Measurements from ENCODE around the gene DPY30.

DPY30 gene

GRCh38 chr2:31987454-31988220 lies 52.0 kb downstream of the DPY30 start:
- Histone ChIP-seq H3K27me3 (ENCODE audit: control insufficient read depth, insufficient read depth, low read length) (no peaks in the 10 kb centered on the region), H3K4me1 (ENCODE audit: control insufficient read depth, low read depth, low read length) (no peaks in the 10 kb centered on the region), H3K9ac (ENCODE audit: low read length) (no peak overlapping the region), H3K27ac (ENCODE audit: low read length) (no peak overlapping the region), H3K36me3 (ENCODE audit: control insufficient read depth, low read depth, low read length) (no peaks in the 10 kb centered on the region), H3K9me3 (ENCODE audit: control insufficient read depth, low read depth, low read length) (no peaks in the 10 kb centered on the region), H3K4me3 (ENCODE audit: low read length) (no peak overlapping the region)

GRCh38 chr2:31986906-31987305 lies 52.7 kb downstream of the DPY30 start:
- Histone ChIP-seq H3K9me3 (ENCODE audit: control insufficient read depth, low read depth, low read length) (no peaks in the 10 kb centered on the region), H3K27me3 (ENCODE audit: control insufficient read depth, insufficient read depth, low read length) (no peaks in the 10 kb centered on the region), H3K27ac (ENCODE audit: low read length) (no peak overlapping the region), H3K9ac (ENCODE audit: low read length) (no peak overlapping the region), H3K4me3 (ENCODE audit: low read length) (no peak overlapping the region), H3K4me1 (ENCODE audit: control insufficient read depth, low read depth, low read length) (no peaks in the 10 kb centered on the region), H3K36me3 (ENCODE audit: control insufficient read depth, low read depth, low read length) (no peaks in the 10 kb centered on the region)

GRCh38 chr2:31983762-31984467 lies 55.7 kb downstream of the DPY30 start:
- Histone ChIP-seq H3K4me3 (ENCODE audit: low read length) (no peak overlapping the region), H3K4me1 (ENCODE audit: control insufficient read depth, low read depth, low read length) (peaks cover 3% of the 10 kb centered on the region), H3K27me3 (ENCODE audit: control insufficient read depth, insufficient read depth, low read length) (no peaks in the 10 kb centered on the region), H3K36me3 (ENCODE audit: control insufficient read depth, low read depth, low read length) (no peaks in the 10 kb centered on the region), H3K9me3 (ENCODE audit: control insufficient read depth, low read depth, low read length) (no peaks in the 10 kb centered on the region), H3K27ac (ENCODE audit: low read length) (no peak overlapping the region), H3K9ac (ENCODE audit: low read length) (no peak overlapping the region)

GRCh38 chr2:31980674-31981356 lies 58.8 kb downstream of the DPY30 start:
- H3K27ac ChIP-seq (ENCODE audit: low read length): no peak overlapping the region
- H3K4me1 ChIP-seq (ENCODE audit: control insufficient read depth, low read depth, low read length): peaks cover 3% of the 10 kb centered on the region
- no peaks in the 10 kb centered on the region for H3K9me3 ChIP-seq (ENCODE audit: control insufficient read depth, low read depth, low read length)
- no peak overlapping the region for H3K4me3 ChIP-seq (ENCODE audit: low read length)
- no peak overlapping the region for H3K9ac ChIP-seq (ENCODE audit: low read length)
- no peaks in the 10 kb centered on the region for H3K36me3 ChIP-seq (ENCODE audit: control insufficient read depth, low read depth, low read length)
- no peaks in the 10 kb centered on the region for H3K27me3 ChIP-seq (ENCODE audit: control insufficient read depth, insufficient read depth, low read length)

GRCh38 chr2:31979956-31980355 lies 59.6 kb downstream of the DPY30 start:
- Histone ChIP-seq H3K9me3 (ENCODE audit: control insufficient read depth, low read depth, low read length) (no peaks in the 10 kb centered on the region), H3K27ac (ENCODE audit: low read length) (no peak overlapping the region), H3K9ac (ENCODE audit: low read length) (no peak overlapping the region), H3K27me3 (ENCODE audit: control insufficient read depth, insufficient read depth, low read length) (no peaks in the 10 kb centered on the region), H3K4me3 (ENCODE audit: low read length) (no peak overlapping the region), H3K4me1 (ENCODE audit: control insufficient read depth, low read depth, low read length) (peaks cover 3% of the 10 kb centered on the region), H3K36me3 (ENCODE audit: control insufficient read depth, low read depth, low read length) (no peaks in the 10 kb centered on the region)

GRCh38 chr2:31979018-31979417 lies 60.6 kb downstream of the DPY30 start:
- Histone ChIP-seq H3K4me1 (ENCODE audit: control insufficient read depth, low read depth, low read length) (peaks cover 3% of the 10 kb centered on the region), H3K27me3 (ENCODE audit: control insufficient read depth, insufficient read depth, low read length) (no peaks in the 10 kb centered on the region), H3K36me3 (ENCODE audit: control insufficient read depth, low read depth, low read length) (no peaks in the 10 kb centered on the region), H3K9ac (ENCODE audit: low read length) (no peak overlapping the region), H3K9me3 (ENCODE audit: control insufficient read depth, low read depth, low read length) (no peaks in the 10 kb centered on the region), H3K4me3 (ENCODE audit: low read length) (no peak overlapping the region), H3K27ac (ENCODE audit: low read length) (no peak overlapping the region)

- no peak overlapping the region for H3K4me3 ChIP-seq (ENCODE audit: low read length)
- peaks cover 3% of the 10 kb centered on the region for H3K4me1 ChIP-seq (ENCODE audit: control insufficient read depth, low read depth, low read length)
- no peak overlapping the region for H3K9ac ChIP-seq (ENCODE audit: low read length)
Observed at GRCh38 chr2:31978436-31978835, 61.2 kb downstream of the DPY30 start.

More at GRCh38 chr2:31978436-31978835, 61.2 kb downstream of the DPY30 start:
- Histone ChIP-seq H3K27ac (ENCODE audit: low read length) (no peak overlapping the region), H3K27me3 (ENCODE audit: control insufficient read depth, insufficient read depth, low read length) (no peaks in the 10 kb centered on the region), H3K9me3 (ENCODE audit: control insufficient read depth, low read depth, low read length) (no peaks in the 10 kb centered on the region), H3K36me3 (ENCODE audit: control insufficient read depth, low read depth, low read length) (no peaks in the 10 kb centered on the region)

Measured in iPS-18a (cell line).